AG09309 (cell line): ENCODE measurements around the gene CD1D.
"Not testable (repeated sequence)": the region's sequence is repeated elsewhere in the genome, so short reads cannot be mapped to it uniquely, and the experiment has no call there.

Experiments used
- DNase-seq: peaks from one replicate; pipeline ENCODE4 v3.0.0-alpha.2; 2010; ENCODE audit warnings: low read depth
- H3K4me3 ChIP-seq: 2 replicates; pipeline ENCODE4 v1.5.1; 2011; ENCODE audit warnings: mild to moderate bottlenecking, low read depth, low read length, moderate library complexity; ENCODE audit not compliant: control insufficient read depth
- CTCF ChIP-seq: IDR thresholded peaks from 2 replicates; pipeline ENCODE4 v1.5.1; 2011; ENCODE audit warnings: mild to moderate bottlenecking, low read depth, low read length, inconsistent platforms; ENCODE audit not compliant: insufficient read depth, control insufficient read depth; ENCODE audit errors: missing control alignments

Gene CD1D

GRCh38 chr1:158200527-158200926 is 19.8 kb downstream of the CD1D start:
- H3K4me3 ChIP-seq = no peak overlapping the region
- TF ChIP-seq CTCF = no peak
- no peak for DNase-seq

DNA sequence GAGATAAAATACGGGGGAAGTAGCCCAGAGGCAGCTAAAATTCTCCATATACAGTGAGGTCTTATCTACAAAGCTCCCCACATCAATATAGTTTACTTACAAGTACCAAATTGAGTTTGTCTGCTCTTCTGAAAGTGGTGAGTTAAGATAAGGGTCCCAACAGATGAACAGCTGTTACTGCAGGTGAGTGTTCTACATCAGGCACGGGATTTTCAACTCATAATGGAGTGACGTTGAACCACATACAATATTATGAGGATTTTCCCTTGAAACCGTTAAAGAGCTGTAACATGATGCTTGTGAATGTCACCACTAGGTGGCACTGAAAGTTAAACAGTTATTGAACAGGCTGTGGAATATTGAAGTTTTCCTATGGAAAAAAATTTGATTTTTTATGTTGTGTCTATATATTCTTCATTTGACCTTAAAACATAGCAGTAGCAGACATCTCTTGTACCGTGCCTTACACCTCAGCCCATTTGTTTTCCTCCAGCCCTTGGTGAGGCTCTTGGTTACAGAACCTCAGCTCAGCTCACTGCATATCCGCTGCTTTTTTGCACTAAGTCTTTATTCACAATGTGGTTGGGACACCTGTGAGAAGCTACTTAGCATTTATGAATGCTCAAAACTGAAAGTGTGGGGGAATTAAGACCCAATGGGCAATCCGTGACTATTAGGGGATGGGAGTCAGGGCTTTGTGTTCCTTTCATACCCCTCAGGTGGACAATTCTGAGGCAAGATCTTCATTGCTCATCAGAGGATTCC is 23.2 kb downstream of the CD1D start:
- DNase-seq = peak; percentile 33
- no peak overlapping the region for H3K4me3 ChIP-seq
- peak; percentile 64 for TF ChIP-seq CTCF

DNA sequence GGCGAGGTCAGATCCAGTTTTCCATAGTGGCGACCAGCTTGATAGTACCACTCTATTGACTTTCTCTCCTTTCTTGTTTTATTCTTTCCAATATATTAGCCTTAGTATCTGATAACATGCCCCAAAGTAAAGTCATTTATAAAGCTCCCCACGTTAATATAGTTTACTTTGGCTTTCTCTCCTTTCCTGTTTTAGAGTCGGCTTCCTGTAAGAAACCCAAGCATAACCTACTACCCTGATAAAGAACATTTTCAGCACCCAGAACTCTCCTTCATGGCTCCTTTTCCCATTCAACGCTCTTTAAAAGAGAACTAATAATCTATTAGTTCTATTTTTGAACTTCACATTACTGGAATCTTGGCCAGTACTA is 23.7 kb downstream of the CD1D start:
- no peak for TF ChIP-seq CTCF
- no peak overlapping the region for H3K4me3 ChIP-seq
- DNase-seq = no peak

DNA sequence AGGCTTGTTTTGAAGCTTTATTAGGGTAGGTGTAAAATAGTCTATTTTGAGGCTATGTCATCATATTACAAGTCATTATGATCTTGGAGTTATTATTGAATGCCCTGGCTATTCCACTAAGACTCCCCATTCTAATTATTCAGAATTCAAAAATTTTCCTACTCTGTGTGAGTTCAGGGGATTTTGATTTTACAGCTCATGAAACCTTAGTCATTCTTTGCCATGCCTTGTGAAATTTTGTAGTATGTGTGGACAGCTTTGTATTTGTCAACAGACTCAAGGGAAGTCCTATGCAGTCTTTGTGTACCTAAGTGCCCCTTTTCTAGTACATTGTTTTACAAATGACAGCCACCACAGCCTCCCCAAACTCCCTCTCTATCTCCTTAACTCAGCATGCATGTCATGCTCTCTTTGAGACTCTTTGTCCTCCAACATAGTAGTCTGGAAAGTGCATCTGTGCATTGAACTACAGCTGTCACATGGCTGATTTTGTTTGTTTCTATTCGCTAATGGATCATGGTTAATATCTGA is 28.0 kb downstream of the CD1D start:
- H3K4me3 ChIP-seq = no peak overlapping the region
- TF ChIP-seq CTCF = no peak
- DNase-seq = no peak

- H3K4me3 ChIP-seq = no peak overlapping the region
- TF ChIP-seq CTCF = no peak
- no peak for DNase-seq
Measured at GRCh38 chr1:158212320-158212719, 31.6 kb downstream of the CD1D start.

- H3K4me3 ChIP-seq, DNase-seq: not testable (repeated sequence)
Measured at GRCh38 chr1:158223445-158223844, 42.8 kb downstream of the CD1D start.

GRCh38 chr1:158227904-158228623 is 47.4 kb downstream of the CD1D start:
- TF ChIP-seq CTCF = no peak
- no peak for DNase-seq
- no peak overlapping the region for H3K4me3 ChIP-seq
